ENCODE data around the gene NLGN1.

The NLGN1 gene

DNA sequence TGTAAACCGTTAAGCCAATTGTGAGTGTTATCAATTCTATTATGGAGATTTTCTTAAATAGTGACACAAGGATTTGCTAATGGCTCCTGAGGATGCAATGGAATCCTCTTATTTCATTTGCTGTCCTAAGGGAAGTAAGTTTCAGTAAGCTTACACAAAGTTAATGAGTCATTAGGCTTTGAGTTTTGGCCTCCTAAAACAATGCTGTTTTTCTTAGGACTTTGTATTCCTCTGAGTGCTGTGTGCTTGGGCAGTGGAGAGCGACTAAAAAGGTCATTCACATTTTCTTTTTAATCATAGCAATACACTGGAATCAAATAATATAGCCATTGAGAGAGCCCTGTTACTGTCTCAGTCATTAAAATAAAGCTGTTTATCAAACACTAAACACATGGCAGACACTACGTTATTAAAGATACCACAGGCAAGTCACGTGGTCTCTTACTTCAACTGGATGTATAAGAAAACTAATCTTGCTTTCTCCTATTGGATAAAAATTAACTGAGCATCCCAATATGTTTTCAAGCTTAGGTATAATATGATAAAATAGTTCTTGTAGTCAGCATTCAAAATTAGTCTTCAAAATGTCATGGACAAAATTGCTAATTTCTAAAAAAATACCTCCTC is 290.8 kb downstream of the NLGN1 start:
- H3K4me1 ChIP-seq (ENCODE audit: control insufficient read depth, insufficient read depth, low read length) = no peaks in the 10 kb centered on the region
- H3K27me3 ChIP-seq (ENCODE audit: control insufficient read depth, insufficient read depth, low read length, poor library complexity, severe bottlenecking) = no peaks in the 10 kb centered on the region
- H3K27ac ChIP-seq (ENCODE audit: insufficient read depth, low read depth, low read length, poor library complexity, severe bottlenecking) = no peak overlapping the region
- 93 to 96% methylated on average over 4 of the region's 4 CpGs for WGBS, 2 experiments
- no peaks in the 10 kb centered on the region for H3K9me3 ChIP-seq (ENCODE audit: control insufficient read depth, low read length)
- no peaks in the 10 kb centered on the region for H3K36me3 ChIP-seq (ENCODE audit: control insufficient read depth, insufficient read depth, low read length)
- H3K4me3 ChIP-seq (ENCODE audit: insufficient read depth, low read depth, low read length) = no peak overlapping the region

DNA sequence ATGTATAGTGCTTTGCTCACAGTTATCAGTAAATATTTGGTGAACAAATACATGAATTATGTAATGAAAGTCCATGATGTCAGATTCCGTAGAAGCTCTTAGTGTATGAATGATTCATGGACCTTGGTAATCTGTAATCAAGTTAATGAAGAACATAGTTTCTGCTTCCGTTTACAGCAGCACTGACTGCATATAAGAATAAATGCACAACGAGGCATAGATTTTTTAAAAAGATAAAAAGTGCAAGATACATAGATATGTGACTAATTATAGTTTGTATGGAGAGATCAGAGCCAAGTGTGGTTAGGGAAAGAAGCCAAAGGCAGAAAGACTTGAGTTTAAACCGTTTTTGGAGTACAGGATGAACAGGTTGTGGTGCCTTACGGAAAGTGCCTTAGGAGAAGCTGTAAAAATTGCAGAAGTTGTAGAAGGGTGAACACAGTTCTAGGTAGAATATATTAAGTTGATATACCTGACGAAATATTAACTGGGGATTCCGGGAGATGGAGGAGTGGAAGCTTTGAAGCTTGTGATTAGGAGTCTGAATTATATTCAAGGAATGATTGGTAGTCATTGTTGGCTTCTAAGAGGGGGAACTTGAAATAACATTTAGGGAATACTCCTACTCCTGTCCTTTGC is 293.1 kb downstream of the NLGN1 start:
- Histone ChIP-seq H3K27ac (ENCODE audit: insufficient read depth, low read depth, low read length, poor library complexity, severe bottlenecking) (no peak overlapping the region), H3K9me3 (ENCODE audit: control insufficient read depth, low read length) (no peaks in the 10 kb centered on the region), H3K36me3 (ENCODE audit: control insufficient read depth, insufficient read depth, low read length) (no peaks in the 10 kb centered on the region), H3K4me3 (ENCODE audit: insufficient read depth, low read depth, low read length) (no peak overlapping the region), H3K4me1 (ENCODE audit: control insufficient read depth, insufficient read depth, low read length) (no peaks in the 10 kb centered on the region), H3K27me3 (ENCODE audit: control insufficient read depth, insufficient read depth, low read length, poor library complexity, severe bottlenecking) (no peaks in the 10 kb centered on the region)
- 88 to 89% methylated on average over 7 of the region's 7 CpGs for WGBS, 2 experiments

DNA sequence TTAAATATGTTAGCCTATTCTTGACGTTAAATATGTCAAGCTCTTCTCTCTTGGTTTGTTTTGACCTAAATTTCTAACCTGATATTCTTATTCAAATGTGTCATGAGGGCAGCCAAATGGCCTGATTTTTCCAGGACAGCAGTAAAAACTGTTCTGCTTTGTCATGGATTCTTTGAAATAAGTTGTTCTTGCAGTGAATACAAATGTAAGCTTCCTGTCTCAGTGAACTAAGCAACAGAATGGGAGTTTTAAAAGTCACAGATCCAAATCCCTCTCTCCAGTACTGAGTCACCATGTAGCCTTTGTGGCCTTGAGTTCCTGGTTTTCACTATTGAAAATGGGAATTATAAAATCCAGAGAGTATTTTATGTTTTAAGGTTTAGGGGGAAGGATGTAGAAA is 301.8 kb downstream of the NLGN1 start:
- no peaks in the 10 kb centered on the region for H3K9me3 ChIP-seq (ENCODE audit: control insufficient read depth, low read length)
- H3K36me3 ChIP-seq (ENCODE audit: control insufficient read depth, insufficient read depth, low read length) = no peaks in the 10 kb centered on the region
- H3K4me1 ChIP-seq (ENCODE audit: control insufficient read depth, insufficient read depth, low read length) = no peaks in the 10 kb centered on the region
- H3K4me3 ChIP-seq (ENCODE audit: insufficient read depth, low read depth, low read length) = no peak overlapping the region
- H3K27ac ChIP-seq (ENCODE audit: insufficient read depth, low read depth, low read length, poor library complexity, severe bottlenecking) = no peak overlapping the region
- WGBS, 2 experiments = 40 to 58% methylated on average over 1 of the region's 1 CpG
- H3K27me3 ChIP-seq (ENCODE audit: control insufficient read depth, insufficient read depth, low read length, poor library complexity, severe bottlenecking) = no peaks in the 10 kb centered on the region

DNA sequence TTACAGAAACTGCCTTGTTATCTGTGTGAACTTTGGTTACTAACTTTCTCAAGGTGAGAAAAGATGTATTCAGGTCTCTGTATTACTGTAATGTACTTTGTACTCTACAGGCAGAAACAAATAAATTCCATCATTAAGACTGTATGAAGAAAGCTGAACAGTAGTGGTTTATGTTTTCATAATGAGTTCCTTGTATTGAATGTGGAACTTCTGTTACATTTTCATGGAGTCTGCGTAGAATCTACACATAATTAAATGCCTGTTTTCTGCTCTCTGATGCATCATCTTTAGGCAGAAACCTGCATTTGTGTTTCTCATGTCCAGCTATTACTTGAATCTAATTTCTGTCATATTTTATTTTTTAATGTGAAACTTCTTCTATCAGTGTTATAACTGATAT is 302.8 kb downstream of the NLGN1 start:
- WGBS, 2 experiments = 90 to 95% methylated on average over 1 of the region's 1 CpG
- Histone ChIP-seq H3K4me1 (ENCODE audit: control insufficient read depth, insufficient read depth, low read length) (no peaks in the 10 kb centered on the region), H3K27me3 (ENCODE audit: control insufficient read depth, insufficient read depth, low read length, poor library complexity, severe bottlenecking) (no peaks in the 10 kb centered on the region), H3K4me3 (ENCODE audit: insufficient read depth, low read depth, low read length) (no peak overlapping the region), H3K9me3 (ENCODE audit: control insufficient read depth, low read length) (no peaks in the 10 kb centered on the region), H3K36me3 (ENCODE audit: control insufficient read depth, insufficient read depth, low read length) (no peaks in the 10 kb centered on the region), H3K27ac (ENCODE audit: insufficient read depth, low read depth, low read length, poor library complexity, severe bottlenecking) (no peak overlapping the region)

DNA sequence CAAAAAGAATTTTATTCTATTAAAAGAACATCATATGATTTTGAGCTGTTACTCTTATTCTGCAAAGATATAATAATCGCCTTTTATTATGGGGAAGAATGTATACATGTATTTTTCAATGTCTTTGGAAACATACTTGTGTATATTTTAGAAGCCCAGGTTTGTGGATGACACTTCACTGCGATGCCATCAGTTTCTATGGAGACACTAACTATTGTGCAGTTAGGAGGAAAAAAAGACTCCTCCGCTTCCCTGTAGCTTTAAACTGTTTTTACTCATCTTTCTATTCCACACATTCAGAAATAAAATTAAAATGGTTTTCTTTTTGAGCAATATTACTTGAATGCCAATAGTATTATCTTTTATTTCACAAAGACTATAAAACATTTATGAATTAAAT is 305.0 kb downstream of the NLGN1 start:
- WGBS, 2 experiments = 83 to 95% methylated on average over 2 of the region's 3 CpGs
- Histone ChIP-seq H3K36me3 (ENCODE audit: control insufficient read depth, insufficient read depth, low read length) (no peaks in the 10 kb centered on the region), H3K9me3 (ENCODE audit: control insufficient read depth, low read length) (no peaks in the 10 kb centered on the region), H3K27ac (ENCODE audit: insufficient read depth, low read depth, low read length, poor library complexity, severe bottlenecking) (no peak overlapping the region), H3K4me1 (ENCODE audit: control insufficient read depth, insufficient read depth, low read length) (no peaks in the 10 kb centered on the region), H3K4me3 (ENCODE audit: insufficient read depth, low read depth, low read length) (no peak overlapping the region), H3K27me3 (ENCODE audit: control insufficient read depth, insufficient read depth, low read length, poor library complexity, severe bottlenecking) (no peaks in the 10 kb centered on the region)

DNA sequence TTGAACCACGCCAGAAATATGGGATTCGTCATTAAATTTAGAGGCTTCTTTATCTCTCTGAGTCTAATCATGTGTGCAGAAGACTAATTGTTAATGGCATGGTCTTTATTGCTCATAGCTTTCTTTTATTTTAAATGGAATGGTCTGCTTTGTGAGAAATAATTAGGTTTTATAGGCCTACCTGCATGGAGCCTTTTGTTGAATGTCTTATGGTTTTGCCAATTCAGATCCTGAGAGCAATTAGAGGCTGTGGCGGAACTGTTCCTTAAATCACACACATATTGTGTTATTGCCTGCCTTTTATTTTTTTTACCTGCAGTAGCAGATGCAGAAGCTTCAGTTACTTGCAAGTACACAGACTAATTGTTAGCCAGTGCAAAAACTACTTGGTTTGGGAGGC is 306.2 kb downstream of the NLGN1 start:
- H3K36me3 ChIP-seq (ENCODE audit: control insufficient read depth, insufficient read depth, low read length) = no peaks in the 10 kb centered on the region
- H3K9me3 ChIP-seq (ENCODE audit: control insufficient read depth, low read length) = no peaks in the 10 kb centered on the region
- H3K4me3 ChIP-seq (ENCODE audit: insufficient read depth, low read depth, low read length) = no peak overlapping the region
- no peaks in the 10 kb centered on the region for H3K4me1 ChIP-seq (ENCODE audit: control insufficient read depth, insufficient read depth, low read length)
- 89 to 98% methylated on average over 3 of the region's 3 CpGs for WGBS, 2 experiments
- no peaks in the 10 kb centered on the region for H3K27me3 ChIP-seq (ENCODE audit: control insufficient read depth, insufficient read depth, low read length, poor library complexity, severe bottlenecking)
- no peak overlapping the region for H3K27ac ChIP-seq (ENCODE audit: insufficient read depth, low read depth, low read length, poor library complexity, severe bottlenecking)

DNA sequence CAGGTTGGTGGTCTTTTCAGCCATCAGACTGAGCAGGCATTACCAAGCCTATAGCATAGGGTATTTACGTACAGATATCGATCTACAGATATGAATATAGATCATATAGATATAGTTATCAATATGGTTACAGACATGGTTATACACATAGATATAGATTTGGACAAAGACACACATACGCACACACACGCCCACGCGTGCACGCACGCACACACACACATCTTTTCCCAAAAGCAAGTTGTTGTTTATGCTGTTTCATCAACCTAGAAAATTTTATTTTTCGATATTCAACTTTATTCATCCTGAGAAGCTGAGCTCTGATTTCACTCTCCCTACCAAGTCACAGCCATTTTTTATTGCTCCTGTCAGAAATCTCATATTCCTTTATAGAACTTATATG is 309.1 kb downstream of the NLGN1 start:
- no peaks in the 10 kb centered on the region for H3K27me3 ChIP-seq (ENCODE audit: control insufficient read depth, insufficient read depth, low read length, poor library complexity, severe bottlenecking)
- no peaks in the 10 kb centered on the region for H3K36me3 ChIP-seq (ENCODE audit: control insufficient read depth, insufficient read depth, low read length)
- H3K4me1 ChIP-seq (ENCODE audit: control insufficient read depth, insufficient read depth, low read length) = no peaks in the 10 kb centered on the region
- WGBS, 2 experiments = 97 to 98% methylated on average over 7 to 8 of the region's 9 CpGs
- no peak overlapping the region for H3K4me3 ChIP-seq (ENCODE audit: insufficient read depth, low read depth, low read length)
- H3K27ac ChIP-seq (ENCODE audit: insufficient read depth, low read depth, low read length, poor library complexity, severe bottlenecking) = no peak overlapping the region
- H3K9me3 ChIP-seq (ENCODE audit: control insufficient read depth, low read length) = no peaks in the 10 kb centered on the region

DNA sequence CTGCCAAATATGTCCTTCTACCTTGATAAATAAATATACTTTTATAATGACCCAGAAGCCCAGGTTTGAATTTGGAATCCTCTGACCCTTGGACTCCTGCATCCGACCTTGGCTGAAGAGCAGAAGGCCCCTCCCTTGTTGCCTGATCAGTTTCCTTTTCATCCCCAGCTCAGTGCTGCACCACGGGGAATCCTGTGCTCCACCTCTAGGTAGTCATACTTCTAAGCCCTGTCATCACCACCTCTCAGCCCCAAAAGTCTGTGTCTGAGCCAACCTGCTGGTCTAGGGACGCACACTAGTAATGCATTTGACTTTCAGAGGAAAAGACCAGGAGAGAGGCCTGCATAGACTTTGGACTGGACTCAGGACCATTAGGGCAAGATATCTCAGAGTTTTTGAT is 310.6 kb downstream of the NLGN1 start:
- 61 to 71% methylated on average over 3 of the region's 3 CpGs for WGBS, 2 experiments
- H3K27ac ChIP-seq (ENCODE audit: insufficient read depth, low read depth, low read length, poor library complexity, severe bottlenecking) = no peak overlapping the region
- H3K4me1 ChIP-seq (ENCODE audit: control insufficient read depth, insufficient read depth, low read length) = no peaks in the 10 kb centered on the region
- H3K9me3 ChIP-seq (ENCODE audit: control insufficient read depth, low read length) = no peaks in the 10 kb centered on the region
- no peak overlapping the region for H3K4me3 ChIP-seq (ENCODE audit: insufficient read depth, low read depth, low read length)
- no peaks in the 10 kb centered on the region for H3K27me3 ChIP-seq (ENCODE audit: control insufficient read depth, insufficient read depth, low read length, poor library complexity, severe bottlenecking)
- no peaks in the 10 kb centered on the region for H3K36me3 ChIP-seq (ENCODE audit: control insufficient read depth, insufficient read depth, low read length)

DNA sequence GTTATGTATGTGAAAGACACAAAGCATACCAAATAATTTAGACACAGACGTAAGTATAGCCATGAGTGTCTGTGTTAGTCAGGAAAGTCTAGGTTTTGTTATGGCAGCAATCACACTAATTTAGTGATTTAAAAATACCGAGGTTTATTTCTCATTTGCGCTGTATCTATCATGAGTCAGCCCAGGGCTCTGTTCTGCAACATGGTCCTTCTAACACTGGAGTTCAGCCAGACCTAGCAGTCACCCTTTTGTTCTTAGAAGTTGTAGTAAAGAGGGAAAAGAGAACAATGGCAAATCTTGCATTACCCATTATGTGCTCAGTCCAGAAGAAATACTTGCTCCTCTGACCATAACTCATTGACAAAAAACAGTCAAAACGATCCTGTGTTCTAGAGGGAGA is 311.5 kb downstream of the NLGN1 start:
- Histone ChIP-seq H3K4me1 (ENCODE audit: control insufficient read depth, insufficient read depth, low read length) (no peaks in the 10 kb centered on the region), H3K4me3 (ENCODE audit: insufficient read depth, low read depth, low read length) (no peak overlapping the region), H3K9me3 (ENCODE audit: control insufficient read depth, low read length) (no peaks in the 10 kb centered on the region), H3K27ac (ENCODE audit: insufficient read depth, low read depth, low read length, poor library complexity, severe bottlenecking) (no peak overlapping the region), H3K36me3 (ENCODE audit: control insufficient read depth, insufficient read depth, low read length) (no peaks in the 10 kb centered on the region), H3K27me3 (ENCODE audit: control insufficient read depth, insufficient read depth, low read length, poor library complexity, severe bottlenecking) (no peaks in the 10 kb centered on the region)
- WGBS, 2 experiments = 94 to 97% methylated on average over 2 to 4 of the region's 4 CpGs

DNA sequence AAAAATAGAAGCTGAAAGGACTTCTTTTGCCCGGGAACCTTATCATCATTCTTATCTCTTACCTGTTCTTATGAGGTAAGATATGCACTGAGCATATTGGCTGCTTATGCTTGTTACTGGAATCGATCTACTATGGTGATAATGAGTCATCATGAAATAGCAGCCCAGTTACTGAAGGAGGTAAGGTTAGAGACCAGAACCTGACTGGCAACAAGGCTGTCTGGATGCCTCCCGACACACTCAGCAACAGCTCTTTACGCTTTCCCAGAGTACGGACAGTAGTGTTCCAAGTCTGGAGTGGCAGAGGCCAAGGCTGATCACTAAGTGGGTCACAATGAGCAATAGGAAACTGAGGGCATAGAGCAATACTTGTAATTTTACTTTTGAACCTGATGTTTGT is 314.1 kb downstream of the NLGN1 start:
- Histone ChIP-seq H3K4me3 (ENCODE audit: insufficient read depth, low read depth, low read length) (no peak overlapping the region), H3K4me1 (ENCODE audit: control insufficient read depth, insufficient read depth, low read length) (no peaks in the 10 kb centered on the region), H3K9me3 (ENCODE audit: control insufficient read depth, low read length) (no peaks in the 10 kb centered on the region), H3K27ac (ENCODE audit: insufficient read depth, low read depth, low read length, poor library complexity, severe bottlenecking) (no peak overlapping the region), H3K27me3 (ENCODE audit: control insufficient read depth, insufficient read depth, low read length, poor library complexity, severe bottlenecking) (no peaks in the 10 kb centered on the region), H3K36me3 (ENCODE audit: control insufficient read depth, insufficient read depth, low read length) (no peaks in the 10 kb centered on the region)
- WGBS, 2 experiments = 92 to 95% methylated on average over 4 to 5 of the region's 5 CpGs
